Measurements from ENCODE around the gene CEACAM19. TPM values are rescaled to one million over a fixed set of nuclear protein-coding genes. Genes with fewer than 3 reads are reported as not detected.
"Not testable (repeated sequence)": the region's sequence is repeated elsewhere in the genome, so short reads cannot be mapped to it uniquely, and the experiment has no call there.

Gene CEACAM19
- total and polyA plus RNA-seq, 8 donors, result 0.58 to 17.0 (median 2.8) TPM

- Histone ChIP-seq H3K27ac (no peak overlapping the region), H3K27me3 (peaks cover 0 to 6% (median 0%) of the 10 kb centered on the region in 3 donors), H3K9me3 (no peaks in the 10 kb centered on the region), H3K36me3 (no peaks in the 10 kb centered on the region), H3K4me1 (no peaks in the 10 kb centered on the region), H3K4me3 (no peak overlapping the region)
- DNase-seq, result peak in 1 of 2 donors; percentile 36
- intact Hi-C loops (cut with DNase I; ENCODE audit: low total_unique reads), result no loop called here
- TF ChIP-seq CTCF (IDR thresholded peaks at IDR 0.05), result no peak
- TF ChIP-seq EP300 (IDR thresholded peaks at IDR 0.05), result no peak
- TF ChIP-seq POLR2A (IDR thresholded peaks at IDR 0.05), result no peak
- WGBS, 5 donors, result 26 to 40% (median 39%) methylated on average over 1 of the region's 1 CpG
Measured at GRCh38 chr19:44626048-44626624, 45.1 kb upstream of the CEACAM19 start.

- peaks cover 0 to 6% (median 0%) of the 10 kb centered on the region in 3 donors for H3K27me3 ChIP-seq
- intact Hi-C loops (cut with DNase I; ENCODE audit: low total_unique reads), result no loop called here
- H3K27ac ChIP-seq, result no peak overlapping the region
- no peak for DNase-seq
- H3K4me1 ChIP-seq, result no peaks in the 10 kb centered on the region
- no peak overlapping the region for H3K4me3 ChIP-seq
- 89 to 100% (median 97%) methylated on average over 4 of the region's 4 CpGs for WGBS, 5 donors
- H3K36me3 ChIP-seq, result no peaks in the 10 kb centered on the region
- TF ChIP-seq CTCF (IDR thresholded peaks at IDR 0.05), result no peak
- no peak for TF ChIP-seq POLR2AphosphoS5 (IDR thresholded peaks at IDR 0.05)
- TF ChIP-seq POLR2A (IDR thresholded peaks at IDR 0.05), result no peak
- TF ChIP-seq EP300 (IDR thresholded peaks at IDR 0.05), result no peak
- no peaks in the 10 kb centered on the region for H3K9me3 ChIP-seq
Measured at GRCh38 chr19:44627631-44628030, 43.7 kb upstream of the CEACAM19 start.

- no peak for DNase-seq
Measured at GRCh38 chr19:44628793-44629192, 42.5 kb upstream of the CEACAM19 start.

GRCh38 chr19:44631611-44632010 lies 39.7 kb upstream of the CEACAM19 start:
- DNase-seq; H3K27me3 ChIP-seq; H3K27ac ChIP-seq; H3K36me3 ChIP-seq; H3K4me3 ChIP-seq; H3K9me3 ChIP-seq; intact Hi-C loops (cut with DNase I; ENCODE audit: low total_unique reads): not testable (repeated sequence)
- H3K4me1 ChIP-seq, result peaks cover 0 to 12% (median 7%) of the 10 kb centered on the region in 4 donors
- 80 to 89% (median 84%) methylated on average over 8 of the region's 8 CpGs for WGBS, 5 donors

More at GRCh38 chr19:44628793-44629192, 42.5 kb upstream of the CEACAM19 start:
- no peak overlapping the region for H3K4me3 ChIP-seq
- H3K4me1 ChIP-seq, result peaks cover 0 to 4% (median 0%) of the 10 kb centered on the region in 4 donors
- no peaks in the 10 kb centered on the region for H3K36me3 ChIP-seq
- 77 to 91% (median 83%) methylated on average over 3 of the region's 3 CpGs for WGBS, 5 donors
- H3K27ac ChIP-seq, result no peak overlapping the region
- TF ChIP-seq CTCF (IDR thresholded peaks at IDR 0.05), result no peak
- no peak for TF ChIP-seq POLR2A (IDR thresholded peaks at IDR 0.05)
- no peak for TF ChIP-seq EP300 (IDR thresholded peaks at IDR 0.05)
- TF ChIP-seq POLR2AphosphoS5 (IDR thresholded peaks at IDR 0.05), result no peak
- intact Hi-C loops (cut with DNase I; ENCODE audit: low total_unique reads), result no loop called here
- no peaks in the 10 kb centered on the region for H3K9me3 ChIP-seq
- H3K27me3 ChIP-seq, result peaks cover 0 to 6% (median 0%) of the 10 kb centered on the region in 3 donors

- DNase-seq, result peak; percentile 25 to 57
- 9 to 25% (median 13%) methylated on average over 5 of the region's 5 CpGs for WGBS, 5 donors
- Histone ChIP-seq H3K27ac (peak overlapping the region; percentile 53 to 77 (median 62)), H3K4me3 (peak overlapping the region in 3 of 4 donors; percentile 8 to 33 (median 17)), H3K4me1 (peaks cover 0 to 15% (median 8%) of the 10 kb centered on the region in 4 donors)
- H3K27me3 ChIP-seq; H3K9me3 ChIP-seq; H3K36me3 ChIP-seq; intact Hi-C loops (cut with DNase I; ENCODE audit: low total_unique reads): not testable (repeated sequence)
Measured at GRCh38 chr19:44634058-44634457, 37.2 kb upstream of the CEACAM19 start.
